Dedifferentiated amniotic fluid mesenchymal stem cell (primary cell): Measurements from ENCODE around the gene DNASE1L1.

Source experiments
- DNase-seq: peaks from one replicate; pipeline ENCODE4 v3.0.0-alpha.2; 2016; ENCODE audit errors: extremely low spot score

The DNASE1L1 gene

DNA sequence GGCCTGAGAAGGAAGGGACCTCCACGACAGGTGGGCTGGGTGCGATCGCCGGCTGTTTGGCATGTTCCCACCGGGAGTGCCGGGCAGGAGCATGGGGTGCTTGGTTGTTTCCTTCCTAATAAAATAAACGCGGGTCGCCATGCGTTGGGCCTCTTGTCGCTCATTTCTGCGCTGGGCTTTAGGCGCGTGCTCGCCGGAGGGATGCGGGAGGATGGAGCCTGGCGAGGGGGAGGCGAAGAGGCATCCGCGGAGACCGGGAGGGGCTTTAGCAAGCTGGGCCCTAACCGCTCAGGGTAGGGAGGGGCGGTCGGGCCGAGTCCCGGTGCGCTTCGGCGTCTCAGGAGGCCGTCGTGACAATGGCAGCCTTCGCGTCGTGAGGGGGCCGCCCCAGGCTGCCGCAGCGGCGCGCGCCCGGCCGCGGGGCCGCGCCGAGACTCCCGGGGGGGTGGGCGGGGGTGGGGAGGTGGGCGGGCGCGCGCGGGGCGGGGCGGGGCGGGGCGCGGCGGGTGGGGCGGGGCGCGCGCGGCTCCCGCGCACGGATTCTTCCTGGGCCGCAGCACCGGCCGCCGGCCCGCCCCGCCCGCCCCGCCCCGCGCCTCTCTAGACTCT, 27.4 kb upstream of the DNASE1L1 start:
- no peak for DNase-seq

DNA sequence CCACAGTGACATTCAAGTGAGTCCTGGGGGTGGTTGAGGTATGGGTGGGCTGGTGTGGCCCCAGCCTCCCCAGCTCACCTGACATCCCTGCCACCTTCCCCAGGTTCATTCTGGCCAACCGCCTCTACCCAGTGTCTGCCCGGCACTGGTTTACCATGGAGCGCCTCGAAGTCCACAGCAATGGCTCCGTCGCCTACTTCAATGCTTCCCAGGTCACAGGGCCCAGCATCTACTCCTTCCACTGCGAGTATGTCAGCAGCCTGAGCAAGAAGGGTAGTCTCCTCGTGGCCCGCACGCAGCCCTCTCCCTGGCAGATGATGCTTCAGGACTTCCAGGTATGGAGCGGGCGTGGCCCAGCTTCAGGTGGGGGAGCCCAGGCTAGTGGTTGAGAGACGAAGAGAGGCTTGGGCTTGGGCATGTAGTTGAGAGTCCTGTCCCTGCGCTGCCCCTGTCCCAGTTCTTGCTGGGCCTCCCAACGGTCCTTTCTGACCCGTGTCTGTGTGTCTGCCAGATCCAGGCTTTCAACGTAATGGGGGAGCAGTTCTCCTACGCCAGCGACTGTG, 26.2 kb upstream of the DNASE1L1 start:
- no peak for DNase-seq

DNA sequence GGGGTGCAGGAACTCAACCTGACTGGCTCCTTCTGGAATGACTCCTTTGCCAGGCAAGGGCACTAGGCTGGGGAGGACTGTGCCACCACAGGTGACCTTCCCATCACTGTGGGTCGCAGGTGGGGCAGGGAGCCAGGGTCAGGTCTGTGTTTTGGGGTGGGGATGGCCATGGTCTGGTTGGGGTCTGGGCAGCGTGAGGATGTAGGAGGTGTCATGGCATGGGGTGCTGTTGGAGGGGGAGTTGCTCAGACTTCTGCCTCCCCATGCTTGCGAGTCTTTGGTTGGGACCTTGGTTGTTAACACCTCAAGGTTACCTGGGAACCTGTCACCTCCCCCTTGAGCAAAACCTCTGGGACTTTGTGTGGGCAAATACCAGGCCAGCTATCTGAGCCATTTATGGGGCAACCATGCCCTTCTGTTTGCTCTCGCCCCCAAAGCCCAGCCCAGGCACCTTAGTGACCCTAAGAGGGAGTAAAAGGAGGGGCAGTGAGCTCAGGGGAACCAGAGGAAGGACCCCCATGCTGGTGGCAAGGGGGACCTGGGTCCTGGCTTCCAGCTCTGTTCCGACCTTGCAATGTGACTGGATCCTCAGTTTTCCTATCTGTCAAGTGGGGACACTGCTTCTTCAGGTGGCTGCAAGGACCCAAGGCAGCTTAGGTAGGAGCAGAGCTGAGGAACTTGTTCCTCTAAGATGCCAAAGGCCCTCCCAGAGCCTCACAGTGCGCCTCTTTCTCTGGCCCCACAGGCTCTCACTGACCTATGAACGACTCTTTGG, 25.5 kb upstream of the DNASE1L1 start:
- no peak for DNase-seq

DNA sequence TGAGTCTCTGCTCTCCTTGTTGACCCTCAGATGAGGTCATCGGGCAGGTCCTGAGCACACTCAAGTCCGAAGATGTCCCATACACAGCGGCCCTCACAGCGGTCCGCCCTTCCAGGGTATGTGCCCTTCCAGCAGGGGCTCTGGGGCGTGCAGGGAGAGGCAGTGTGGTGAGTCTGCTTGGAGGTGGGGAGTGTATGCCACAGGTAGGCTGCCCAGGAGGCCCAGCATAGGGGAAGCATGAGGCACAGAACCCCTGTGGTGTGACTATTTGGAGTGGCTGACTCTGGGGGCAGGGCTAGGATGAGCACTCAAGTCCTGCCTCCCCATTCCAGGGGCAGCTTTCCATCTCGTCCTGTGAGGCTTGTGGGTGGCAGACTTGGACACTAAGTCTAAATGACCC, 24.6 kb upstream of the DNASE1L1 start:
- no peak for DNase-seq

DNA sequence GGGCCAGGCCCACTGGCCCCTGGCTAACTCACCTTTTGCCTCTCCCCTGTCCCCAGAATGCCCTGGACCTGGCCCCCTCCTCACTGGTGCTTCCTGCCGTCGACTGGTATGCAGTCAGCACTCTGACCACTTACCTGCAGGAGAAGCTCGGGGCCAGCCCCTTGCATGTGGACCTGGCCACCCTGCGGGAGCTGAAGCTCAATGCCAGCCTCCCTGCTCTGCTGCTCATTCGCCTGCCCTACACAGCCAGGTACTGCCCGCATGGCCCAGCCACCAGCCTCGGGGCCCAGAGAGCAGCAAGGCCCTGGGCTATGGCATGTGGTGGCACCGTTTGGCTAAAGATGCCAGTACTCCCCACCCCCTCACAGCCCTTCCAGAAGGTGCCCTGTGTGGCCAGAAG, 23.2 kb upstream of the DNASE1L1 start:
- DNase-seq, result no peak

DNA sequence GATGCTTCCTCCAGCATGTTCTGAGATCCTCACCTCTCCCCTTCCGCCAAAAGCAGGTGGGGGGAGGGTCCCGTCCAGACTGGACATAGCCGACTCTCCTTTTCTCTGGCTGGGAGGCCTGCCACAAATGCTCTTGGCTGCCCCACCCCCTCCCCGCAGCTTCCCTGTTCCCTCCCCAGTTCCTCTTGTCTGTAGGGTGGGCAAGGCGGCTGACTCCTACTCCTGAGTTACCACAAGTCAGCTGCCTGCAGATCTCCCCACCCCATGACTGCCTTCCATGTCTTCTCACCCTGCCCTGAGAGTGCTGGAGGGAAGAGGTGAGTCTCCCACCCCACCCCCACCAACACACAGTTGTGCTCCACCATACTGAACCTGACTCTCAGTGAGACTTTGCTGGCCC, 22.3 kb upstream of the DNASE1L1 start:
- DNase-seq, result no peak

DNA sequence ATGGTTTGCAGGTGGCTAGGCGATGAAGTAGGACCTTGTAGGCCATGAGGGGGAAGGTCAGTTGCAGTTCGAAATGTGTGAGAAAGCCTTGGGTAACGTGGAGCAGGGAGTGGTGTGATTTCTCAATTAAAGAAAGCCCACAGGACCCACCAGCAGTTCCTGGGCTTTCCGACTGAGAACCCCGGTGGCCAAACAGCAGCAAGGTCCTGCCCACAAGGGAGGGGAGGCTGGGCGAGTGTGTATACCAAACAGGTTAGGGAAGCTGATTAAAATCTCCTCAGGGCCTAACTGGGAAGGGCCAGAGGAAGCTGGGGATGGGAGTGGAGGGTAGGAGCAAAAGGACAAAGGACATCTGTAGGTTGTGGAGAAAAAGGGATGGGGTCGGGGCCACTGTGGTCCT, 21.9 kb upstream of the DNASE1L1 start:
- DNase-seq, result no peak

DNA sequence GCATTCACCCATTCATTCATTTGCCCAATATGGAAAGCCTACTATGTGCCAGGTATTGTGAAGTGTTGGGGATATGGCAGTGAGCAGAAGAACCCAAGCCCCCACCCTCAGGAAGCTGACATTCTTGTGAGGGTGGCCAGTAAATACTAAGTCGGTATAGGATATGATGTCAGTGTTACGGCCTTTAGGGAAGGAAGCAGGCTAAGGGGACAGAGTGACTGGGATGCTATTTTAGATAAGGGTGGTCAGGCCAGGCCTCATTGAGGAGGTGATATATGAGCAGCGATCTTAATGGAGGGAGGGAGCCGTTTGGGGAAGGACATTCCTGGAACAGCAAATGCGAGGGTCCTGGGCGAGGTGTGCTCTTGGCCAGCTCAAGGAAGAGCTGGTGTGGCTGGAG, 21.4 kb upstream of the DNASE1L1 start:
- no peak for DNase-seq

DNA sequence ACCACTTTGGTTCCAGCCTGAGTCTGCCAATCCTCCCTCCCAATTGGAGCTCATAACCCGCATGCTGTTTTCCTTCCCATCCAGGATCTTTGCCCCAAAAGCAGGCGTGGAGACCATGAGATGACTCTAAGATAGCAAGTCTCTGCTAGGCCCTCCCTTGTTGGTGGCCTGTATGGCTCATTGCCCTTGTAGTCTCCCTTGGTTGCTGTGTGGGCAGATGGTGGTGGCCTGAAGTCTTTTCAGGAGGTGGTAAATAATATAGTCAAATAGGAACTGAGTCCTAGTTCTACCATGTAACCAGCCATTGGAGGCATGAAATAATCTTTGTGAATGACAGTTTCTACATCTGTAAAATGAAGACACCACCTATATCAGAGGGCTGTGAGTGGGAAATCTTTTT, 20.7 kb upstream of the DNASE1L1 start:
- no peak for DNase-seq

DNA sequence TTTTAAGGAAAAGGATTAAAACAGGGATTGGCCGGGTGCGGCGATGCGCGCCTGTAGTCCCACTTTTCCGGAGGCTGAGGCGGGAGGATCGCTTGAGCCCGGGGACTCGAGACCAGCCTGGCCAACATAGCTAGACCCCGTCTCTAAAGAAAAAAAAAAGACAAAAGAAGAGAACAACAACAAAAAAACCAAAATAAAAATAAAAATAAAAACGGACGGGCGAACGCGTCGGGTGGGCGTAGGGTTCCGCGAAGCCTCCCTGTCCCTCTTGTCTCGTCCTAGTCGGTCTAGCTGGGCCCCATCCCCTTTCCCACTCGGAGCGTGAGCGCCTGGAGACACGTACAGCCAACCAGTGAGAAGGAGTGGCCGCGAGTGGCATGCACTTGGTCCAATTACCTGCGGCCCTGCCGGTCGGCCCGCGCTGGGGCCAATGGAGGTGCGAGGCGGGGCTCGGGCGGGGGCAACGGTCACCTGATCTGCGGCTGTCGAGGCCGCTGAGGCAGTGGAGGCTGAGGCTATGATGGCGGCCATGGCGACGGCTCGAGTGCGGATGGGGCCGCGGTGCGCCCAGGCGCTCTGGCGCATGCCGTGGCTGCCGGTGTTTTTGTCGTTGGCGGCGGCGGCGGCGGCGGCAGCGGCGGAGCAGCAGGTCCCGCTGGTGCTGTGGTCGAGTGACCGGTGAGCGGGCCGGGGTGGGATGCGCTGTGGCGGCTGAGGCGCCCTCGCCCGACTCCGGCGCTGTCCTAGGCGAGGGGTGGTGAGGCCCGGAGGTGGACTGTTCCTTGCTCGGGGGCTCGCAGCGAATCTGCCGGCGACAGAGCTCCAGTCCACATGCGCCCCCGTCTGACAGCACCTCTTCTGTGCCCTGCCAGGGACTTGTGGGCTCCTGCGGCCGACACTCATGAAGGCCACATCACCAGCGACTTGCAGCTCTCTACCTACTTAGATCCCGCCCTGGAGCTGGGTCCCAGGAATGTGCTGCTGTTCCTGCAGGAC, 19.4 kb upstream of the DNASE1L1 start, which contains the start of gene ATP6AP1:
Gene ATP6AP1, plus strand, starts transcription at position 502 of the 996 bp plus-strand sequence. Its CDS starts 16 bp downstream, at position 518.
- DNase-seq, result peak; percentile 87

DNA sequence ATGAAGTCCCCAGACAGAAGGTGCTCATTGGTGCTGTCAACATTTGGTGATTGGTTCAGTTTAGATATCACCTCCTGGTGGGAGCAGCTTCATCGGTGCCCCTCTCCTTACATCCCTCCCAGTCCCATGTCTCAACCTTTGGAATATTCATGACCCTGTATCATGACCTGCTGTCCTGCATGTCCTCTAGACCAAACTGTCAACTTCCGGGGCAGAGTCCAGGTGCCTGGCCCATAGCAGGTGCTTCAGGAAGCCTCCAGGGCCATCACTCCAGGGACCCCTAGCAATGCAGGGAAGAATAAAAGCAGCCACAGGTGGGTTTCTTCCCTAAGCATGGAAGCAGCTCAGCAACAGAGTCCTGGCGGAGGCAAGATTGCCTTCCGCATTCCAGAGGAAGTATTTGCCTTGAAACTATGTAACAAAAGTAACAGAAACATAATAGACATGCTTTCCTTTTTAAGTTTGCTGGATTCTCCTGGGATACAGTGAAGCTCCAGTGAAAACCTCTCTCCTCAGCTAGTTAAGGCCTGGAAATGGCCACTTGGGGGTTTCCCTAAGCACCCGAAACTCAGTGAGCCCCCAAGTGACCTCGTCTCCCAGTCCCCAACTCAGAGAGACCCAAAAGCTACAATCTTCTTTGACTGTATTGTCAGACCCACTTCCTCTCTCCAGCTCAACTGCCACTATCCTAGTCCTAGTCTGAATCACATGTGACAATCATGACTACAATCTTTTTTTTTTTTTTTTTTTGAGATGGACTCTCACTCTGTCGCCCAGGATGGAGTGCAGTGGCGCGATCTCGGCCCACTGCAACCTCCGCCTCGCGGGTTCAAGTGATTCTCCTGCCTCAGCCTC, 18.1 kb upstream of the DNASE1L1 start:
- DNase-seq, result no peak

DNA sequence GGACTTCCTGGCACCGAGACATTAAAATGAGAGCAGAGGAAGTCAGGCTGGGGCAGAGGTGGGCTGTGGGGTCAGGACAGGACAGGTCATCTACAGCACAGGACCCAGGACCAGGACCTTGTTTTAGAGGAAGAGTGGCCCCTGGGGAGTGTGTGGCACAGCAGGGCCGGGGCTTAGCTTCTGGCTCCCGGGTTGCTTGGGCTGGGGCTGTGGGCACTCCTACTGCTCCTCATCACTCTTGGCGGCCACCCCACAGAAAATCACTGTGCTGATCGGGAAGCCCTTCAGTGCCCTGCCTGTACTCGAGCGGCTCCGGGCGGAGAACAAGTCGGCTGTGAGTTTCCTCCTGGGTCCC, 11.3 kb upstream of the DNASE1L1 start:
- no peak for DNase-seq

DNA sequence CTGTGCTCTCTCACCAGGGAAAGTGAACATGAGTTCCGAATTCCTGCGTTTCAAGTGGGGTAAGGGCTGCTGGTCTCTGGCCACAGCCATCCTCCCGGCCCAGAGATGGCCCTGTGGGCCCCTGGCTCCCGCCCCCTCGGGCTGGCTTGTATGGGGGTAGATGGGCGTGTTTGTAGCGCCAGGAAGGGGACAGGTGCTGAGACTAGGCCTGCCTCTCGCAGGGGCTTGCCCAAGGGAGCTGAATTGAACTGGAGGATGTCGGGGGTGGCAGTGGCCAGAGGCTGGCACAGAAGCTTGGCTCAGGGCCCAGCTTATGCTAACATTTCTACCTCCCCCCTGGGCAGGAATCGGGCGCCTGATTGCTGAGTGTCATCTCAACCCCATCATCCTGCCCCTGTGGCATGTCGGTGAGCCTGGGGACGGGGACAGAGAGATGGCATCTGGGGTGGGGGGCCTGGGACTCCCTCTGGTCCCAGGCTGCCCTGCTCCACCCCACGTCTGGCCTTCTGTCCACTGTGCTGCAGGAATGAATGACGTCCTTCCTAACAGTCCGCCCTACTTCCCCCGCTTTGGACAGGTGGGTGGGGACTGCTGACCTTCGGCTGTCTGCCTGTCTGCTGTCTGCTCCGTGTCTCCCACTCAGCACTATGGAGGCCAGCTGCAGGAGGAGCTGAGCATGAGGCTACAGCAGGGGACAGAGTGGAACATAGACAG, 10.8 kb upstream of the DNASE1L1 start:
- no peak for DNase-seq

DNA sequence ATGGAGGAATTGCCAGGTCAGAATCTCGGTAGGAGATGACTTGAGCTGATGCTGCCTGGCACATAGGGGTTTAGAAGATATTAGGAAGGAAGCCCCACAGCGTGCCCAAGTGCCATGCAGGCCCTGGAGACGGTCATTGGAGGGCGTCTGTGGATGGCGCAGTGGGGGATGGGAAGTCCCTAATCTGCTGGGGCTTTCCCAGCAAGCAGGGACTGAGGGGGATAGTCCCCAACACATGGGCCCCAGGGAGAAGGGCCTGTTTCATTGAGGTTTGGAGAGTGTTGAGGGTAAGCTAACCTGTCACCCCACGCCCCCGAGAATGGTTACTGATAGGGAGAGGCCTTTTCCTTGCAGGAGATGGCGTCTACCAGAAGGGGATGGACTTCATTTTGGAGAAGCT, 10.1 kb upstream of the DNASE1L1 start:
- DNase-seq, result no peak

DNA sequence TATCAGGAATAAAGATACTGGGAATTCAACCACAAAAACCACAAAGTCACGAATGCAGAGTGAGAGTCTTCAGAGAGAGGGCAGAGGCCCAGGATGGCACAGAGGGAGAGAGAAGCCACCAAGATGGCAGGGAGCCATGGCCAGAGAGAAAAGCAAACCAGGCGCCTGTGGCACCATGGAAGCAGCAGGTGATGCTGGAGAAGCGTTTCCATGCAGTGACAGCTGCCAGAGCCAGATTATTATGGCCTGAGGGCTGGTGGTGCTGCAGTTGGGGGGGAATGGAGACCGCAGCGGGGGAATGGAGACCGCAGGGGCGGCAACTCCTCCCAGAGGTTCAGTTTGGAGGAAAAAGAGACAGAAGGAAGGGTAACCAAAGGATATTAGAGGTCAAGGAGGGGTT, 8.1 kb upstream of the DNASE1L1 start:
- DNase-seq, result no peak

DNA sequence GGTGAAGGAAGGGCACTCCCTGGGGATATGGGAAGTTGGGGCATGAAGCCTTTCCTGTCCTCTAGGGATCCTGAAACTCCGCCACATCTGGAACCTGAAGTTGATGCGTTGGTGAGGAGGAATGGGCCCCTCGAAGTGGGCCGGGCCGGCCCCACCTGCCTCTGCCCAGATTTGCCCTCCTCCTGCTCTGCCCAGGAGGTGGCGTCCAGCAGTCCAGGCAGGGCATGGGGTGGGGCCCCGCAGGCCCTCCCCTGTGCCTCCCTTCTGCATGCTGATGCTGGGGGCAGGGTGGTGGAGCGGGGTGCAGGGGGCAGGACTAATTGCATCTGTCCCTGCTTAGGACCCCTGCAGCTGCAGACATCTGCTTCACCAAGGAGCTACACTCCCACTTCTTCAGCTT, 4.1 kb upstream of the DNASE1L1 start:
- no peak for DNase-seq

DNA sequence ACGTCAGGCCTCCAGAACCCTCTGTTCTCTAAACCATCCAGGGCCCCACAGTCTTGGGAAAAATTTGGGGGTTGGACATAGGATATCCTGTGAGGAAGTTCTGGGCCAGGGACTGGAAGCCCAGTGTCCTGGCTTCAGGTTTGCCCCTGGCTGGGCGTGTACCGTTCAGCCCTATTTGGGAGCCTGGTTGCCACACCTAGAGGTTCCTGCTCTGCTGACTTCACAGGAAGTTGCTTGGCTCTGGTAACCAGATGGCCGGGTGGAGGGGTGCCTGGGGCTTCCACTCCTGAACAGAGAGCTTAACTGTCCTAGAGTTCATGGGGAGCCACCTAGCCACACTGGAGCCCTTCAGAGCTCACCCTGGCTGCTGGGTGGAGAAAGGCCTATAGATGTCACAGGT, 3.4 kb upstream of the DNASE1L1 start:
- no peak for DNase-seq

DNA sequence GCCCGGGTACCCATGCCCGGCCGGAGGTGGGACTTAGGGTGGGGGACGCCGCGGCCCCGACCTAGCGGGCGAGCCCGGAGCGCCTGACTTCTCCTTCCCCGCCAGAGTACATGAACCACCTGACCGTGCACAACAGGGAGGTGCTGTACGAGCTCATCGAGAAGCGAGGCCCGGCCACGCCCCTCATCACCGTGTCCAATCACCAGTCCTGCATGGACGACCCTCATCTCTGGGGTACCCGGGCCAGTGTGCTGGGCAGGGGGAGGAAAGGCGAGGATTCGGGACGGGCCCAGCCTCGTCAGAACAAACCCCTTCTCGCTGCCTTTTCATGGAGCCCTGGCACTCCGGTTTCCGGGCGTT, 2.9 kb upstream of the DNASE1L1 start:
- no peak for DNase-seq

DNA sequence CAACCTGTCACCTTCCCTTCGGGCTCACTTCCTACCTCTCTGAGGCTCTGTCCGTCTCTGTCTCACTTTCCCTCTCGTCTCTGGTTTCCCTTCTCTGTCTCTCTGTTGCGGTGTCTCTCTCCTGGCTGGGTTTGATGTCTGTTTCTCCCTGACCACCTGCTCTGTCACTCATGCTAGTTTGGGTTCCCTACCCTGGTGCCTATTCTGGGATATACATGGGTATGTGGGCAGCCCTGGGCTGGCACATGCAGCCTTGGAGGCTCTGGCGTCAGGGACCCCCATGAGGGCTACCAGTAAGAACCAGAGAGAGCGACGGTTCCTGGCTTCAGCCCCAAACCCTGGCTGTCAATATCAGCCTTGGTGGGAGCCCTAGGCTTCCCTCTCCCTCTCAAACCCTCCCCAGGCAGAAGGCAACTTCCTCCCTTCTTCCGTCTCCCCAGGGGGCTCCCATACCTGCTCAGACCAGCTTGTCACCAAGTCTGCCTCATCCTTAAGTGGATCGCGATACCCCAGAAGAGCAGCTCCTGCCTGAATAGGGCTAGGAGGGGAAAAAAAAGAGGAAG, 314 bp downstream of the DNASE1L1 start:
- DNase-seq, result no peak

DNA sequence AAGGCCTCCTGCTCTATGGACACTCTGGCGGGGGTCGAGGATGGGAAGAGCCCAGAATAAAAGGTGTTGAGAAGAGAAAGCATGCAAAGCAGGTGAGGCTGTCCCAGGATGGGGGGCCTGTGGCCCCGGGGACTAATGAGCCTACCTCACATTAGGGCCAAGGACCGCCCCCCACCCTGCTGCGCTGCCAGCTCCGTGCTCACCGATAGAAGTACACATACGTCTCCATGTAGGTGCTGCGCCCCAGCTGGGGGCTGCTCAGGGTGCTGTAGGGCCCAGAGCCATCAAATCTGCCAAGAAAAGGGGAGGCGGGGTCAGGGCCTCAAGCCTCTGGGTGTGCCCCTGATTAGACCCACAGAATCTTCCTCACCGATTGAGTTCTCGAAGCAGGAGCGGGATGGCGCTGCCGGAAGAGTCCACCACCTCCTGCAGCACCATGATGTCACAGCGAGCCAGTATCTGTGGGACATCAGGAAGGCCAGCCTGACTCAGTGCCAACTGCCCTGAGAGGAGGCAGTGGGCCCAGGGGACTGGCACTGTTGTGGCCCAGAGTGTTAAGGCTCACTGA, 4.3 kb downstream of the DNASE1L1 start:
- no peak for DNase-seq
